Hippocampal formation (tissue), 2 donors: ENCODE results near the gene RAB4A.

ENCODE experiments used
- DNase-seq, 2 donors: peaks; one replicate each; lab custom pipeline; 2025; lab: John Stamatoyannopoulos, UW

Gene RAB4A

DNA sequence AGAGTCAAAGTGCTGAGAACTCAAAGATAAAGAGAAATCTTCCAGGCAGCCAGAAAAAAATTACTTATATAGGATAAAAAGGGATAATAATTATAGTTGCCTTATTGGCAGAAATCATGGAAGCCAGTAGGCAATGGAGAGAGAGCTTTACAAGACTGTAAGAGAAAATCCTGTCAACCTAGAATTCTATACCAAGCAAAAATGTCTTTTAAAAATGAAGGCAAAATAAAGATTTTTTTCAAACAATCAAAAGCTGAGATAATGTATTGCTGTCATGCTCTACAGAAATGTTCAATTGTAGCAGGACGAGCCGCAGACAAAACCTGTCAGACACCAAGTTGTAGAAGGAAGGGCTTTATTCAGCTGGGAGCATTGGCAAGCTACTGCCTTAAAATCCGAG is 26.8 kb upstream of the RAB4A start:
- DNase-seq: no peak

DNA sequence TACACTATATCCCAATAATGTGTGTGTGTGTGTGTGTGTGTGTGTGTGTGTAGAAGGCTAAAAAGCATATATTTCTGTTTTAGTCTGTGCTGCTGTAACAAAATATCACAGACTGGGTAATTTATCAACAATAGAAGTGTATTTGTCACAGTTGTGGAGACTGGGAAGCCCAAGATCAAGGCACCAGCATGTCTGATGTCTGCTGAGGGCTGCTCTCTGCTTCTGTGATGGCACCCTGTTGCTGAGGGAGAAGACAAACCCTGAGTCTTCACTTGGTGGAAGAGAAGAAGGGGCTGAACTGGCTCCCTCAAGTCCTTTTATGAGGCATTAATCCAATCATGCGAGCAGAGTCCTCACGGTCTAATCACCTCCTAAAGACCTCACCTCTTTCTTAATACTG is 23.0 kb upstream of the RAB4A start:
- DNase-seq: no peak

GRCh38 chr1:229248821-229249817 is 21.8 kb upstream of the RAB4A start:
- no peak for DNase-seq

GRCh38 chr1:229249854-229250644 is 20.9 kb upstream of the RAB4A start:
- no peak for DNase-seq

GRCh38 chr1:229251185-229251584 is 19.7 kb upstream of the RAB4A start:
- peak in 1 of 2 donors; percentile 45 for DNase-seq

DNA sequence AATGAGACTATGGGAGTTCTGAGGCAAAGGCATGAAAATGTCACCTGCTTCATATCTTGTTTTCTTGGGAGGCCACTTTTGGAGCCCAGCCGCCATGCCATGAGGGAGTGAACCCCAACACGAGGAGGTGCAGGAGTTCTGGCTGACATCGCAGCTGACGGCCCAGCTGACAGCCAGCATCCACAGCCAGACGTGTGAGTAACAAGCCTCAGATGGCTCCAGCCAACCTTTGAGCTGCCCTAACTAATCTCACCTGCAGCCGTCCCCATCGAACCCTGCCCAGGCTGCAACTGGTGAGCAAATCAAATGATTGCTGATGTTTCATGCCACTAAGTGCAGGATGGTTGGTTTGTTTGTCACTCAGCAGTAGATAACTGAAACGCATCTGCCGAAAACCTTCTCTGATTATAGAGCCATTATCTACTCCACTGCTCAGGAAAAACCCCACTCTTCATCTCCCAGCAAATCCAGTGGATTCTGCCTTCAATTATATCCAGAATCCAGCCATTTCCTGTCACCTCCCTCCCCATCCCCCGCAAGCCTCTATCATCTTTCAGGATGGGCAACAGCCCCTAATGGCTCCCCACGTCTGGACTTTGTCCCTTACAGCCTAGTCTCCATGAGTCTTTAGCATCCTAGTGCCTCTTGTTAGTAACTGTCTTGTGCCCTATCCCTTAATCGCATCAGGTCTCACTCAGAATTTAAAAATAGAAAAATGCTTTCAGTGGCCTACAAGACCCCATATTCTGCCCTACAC is 18.5 kb upstream of the RAB4A start:
- no peak for DNase-seq

DNA sequence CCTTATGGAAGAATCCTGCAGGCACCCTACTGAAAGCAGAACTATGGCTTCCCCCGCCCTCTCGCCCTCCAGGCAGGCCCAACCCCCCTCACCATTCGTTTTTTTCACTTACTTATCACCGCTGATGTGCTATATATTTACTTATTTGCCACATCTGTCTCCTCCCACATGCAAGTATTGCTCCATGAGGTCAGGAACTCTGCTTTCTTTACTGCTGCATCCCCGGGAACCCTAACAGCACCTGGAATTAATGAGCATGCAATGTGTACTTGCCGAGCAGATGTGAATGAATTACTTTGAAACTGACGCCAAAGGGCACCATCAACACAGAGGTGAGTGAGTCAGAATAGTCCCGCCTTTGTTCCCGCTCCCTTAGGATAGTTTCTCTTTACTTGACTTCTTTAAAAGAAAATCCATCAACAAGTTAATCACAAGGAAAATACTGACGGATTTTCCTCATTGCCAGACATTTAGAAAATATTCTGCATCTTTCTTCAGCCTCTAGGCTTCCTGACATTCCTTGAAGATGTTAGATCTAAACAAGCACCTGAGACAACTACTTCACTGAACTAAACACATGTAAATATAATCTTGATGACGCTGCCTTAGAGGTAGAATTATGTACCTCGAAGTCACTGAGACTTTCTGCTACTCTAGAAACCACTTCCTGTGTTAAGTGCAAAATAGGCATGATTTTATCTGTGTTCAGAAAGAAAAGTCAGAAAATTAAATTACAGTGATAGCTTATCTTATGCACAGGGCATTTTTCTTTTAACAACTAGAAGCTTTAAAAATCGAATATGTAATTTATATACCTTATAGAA is 17.5 kb upstream of the RAB4A start:
- no peak for DNase-seq

DNA sequence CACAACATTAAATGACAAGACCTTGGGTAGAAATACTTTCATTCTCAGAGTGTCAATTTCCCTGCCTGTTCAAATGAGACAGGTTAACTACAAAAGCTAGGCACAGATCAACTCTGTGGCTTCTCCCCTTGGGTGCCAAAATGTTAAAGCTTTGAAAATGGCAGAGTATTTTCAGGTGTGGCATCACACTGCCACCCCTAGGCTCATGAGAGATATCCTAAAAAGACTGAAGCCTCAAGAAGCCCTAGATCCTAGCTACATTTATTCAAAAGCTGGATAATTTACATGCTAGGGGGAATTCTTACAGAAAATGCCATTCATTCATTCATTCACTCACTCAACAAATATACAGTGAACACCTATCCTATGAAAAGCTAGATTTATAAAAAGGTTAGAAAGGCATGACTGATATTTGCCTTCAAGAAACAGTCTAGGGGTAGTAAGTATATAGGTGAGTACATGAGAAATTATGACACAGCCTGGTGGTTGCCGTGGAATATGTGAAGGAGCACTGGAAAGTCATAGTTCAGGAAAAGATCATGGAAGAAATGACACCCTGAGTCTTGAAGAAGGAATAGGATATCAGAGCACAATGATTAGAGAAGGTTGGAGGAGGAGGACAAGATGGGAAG is 15.9 kb upstream of the RAB4A start:
- peak in 1 of 2 donors; percentile 72 for DNase-seq

DNA sequence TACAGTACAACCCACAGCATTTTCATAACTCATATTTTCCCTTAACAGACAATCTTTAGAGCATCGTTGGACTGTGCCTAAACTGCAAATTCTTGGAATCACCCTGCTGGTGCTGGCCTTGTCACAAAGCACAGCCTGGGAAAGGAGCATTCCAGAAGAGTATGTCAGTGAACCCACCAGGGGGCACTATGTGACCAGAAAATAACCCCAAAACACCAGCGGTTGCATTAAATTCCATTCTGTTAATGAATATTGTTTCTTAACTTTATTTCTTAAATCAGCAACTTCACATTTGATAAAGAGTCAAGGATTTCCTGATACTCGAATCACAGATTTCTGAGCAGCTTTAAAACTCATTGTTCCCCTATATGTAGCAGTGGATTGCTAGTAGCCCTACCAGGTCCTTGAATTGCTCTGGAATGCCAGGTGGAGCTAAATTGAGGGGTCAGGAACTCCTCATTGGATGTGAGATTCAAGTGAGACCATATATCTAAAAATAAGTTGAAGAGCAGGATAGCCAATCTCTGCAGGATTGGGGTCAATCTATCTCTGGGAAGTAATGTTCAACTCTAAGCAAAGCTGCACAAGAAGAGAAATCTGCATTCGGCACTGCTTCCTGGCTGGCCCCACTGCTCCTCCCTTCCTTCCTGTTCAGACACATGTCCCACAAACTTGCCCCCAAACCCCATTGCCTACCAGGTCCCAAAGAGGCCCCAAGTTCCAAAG is 12.7 kb upstream of the RAB4A start:
- peak; percentile 75 to 90 for DNase-seq

DNA sequence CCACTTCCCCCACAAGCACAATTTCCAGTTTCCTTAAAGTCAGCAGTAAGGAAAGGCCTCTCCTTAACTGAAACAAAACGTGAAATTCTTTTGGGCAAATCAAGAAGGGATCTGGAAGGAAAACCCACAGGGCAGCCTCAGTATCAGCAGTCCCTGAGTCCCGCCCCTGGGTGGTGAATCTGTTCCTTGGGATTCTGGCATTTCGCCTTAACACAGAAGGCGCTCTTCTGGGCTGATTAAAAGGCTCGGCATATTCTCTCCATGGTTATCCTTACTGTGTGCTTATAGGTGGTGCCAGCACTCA is 12.2 kb upstream of the RAB4A start:
- DNase-seq: no peak

DNA sequence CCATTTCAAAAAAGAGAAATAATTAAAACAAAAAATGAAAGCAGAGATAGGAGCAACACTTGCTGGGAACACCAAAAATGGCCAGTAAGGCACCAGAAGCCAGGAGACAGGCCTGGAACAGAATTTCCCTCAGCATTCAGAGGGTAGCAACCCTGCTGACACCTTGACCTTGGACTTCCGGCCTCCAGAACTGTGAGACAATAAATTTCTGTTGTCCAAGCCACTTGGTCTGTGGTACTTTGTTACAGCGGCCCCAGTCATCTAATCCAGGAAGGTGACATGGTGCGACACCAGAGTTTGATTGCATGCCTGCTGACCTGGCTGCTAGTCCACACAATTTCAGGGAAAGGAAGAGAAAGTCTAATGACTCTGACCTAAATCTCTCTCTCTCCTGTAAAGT is 10.6 kb upstream of the RAB4A start:
- no peak for DNase-seq

GRCh38 chr1:229262239-229262638 is 8.7 kb upstream of the RAB4A start:
- DNase-seq: no peak

DNA sequence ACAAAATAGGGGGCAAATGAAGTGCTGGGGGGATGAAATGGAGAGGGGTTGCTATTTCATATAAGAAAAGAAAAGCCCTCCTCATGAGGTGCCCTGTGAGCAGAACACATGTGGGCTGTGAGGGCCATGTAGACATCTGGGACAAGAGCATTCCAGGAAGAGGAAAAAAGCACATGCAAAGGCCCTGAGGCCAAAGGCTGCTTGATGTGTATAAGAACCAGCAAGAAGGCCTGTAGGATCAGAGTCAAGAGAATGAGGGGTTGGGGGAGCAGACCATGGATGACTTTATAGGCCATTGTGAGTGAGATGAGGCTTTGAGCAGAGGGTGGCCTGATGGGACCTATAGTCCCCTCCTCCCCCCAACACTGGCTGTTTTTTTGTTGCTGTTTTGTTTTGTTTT is 7.7 kb upstream of the RAB4A start:
- DNase-seq: no peak

- no peak for DNase-seq
These were observed 6.8 kb upstream of the RAB4A start for GRCh38 chr1:229264068-229264467.

DNA sequence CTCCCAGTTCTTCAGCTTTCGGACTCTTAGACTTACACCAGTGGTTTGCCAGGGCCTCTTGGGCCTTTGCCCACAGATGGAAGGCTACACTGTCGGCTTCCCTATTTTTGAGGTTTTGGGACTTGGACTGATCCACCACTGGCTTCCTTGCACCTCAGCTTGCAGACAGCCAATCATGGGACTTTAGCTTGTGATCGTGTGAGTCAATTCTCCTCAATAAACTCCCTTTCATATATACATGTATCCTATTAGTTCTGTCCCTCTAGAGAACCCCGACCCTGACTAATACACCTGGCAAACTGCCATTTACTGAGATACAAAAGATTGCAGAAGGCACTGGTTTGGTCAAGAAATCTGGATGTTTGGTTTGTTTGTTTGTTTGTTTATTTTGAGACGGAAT is 6.4 kb upstream of the RAB4A start:
- no peak for DNase-seq

DNA sequence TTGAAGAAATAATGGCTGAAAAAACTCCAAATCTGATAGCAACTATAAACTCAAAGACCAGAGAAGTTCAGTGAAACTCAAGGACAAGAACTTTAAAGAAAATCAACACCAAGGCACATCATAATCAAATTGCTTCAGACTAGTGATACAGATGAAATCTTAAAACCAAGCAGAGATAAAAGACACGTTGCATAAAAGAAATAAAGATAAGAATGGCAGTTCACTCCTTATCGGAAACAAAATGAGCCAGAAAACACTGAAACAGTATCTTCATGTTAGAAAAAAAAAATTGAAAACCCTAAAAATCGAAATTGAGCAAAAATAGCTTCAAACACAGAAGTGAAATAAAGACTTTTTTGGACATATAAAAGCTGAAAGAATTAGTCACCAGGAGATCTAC is 4.6 kb upstream of the RAB4A start:
- DNase-seq: no peak

DNA sequence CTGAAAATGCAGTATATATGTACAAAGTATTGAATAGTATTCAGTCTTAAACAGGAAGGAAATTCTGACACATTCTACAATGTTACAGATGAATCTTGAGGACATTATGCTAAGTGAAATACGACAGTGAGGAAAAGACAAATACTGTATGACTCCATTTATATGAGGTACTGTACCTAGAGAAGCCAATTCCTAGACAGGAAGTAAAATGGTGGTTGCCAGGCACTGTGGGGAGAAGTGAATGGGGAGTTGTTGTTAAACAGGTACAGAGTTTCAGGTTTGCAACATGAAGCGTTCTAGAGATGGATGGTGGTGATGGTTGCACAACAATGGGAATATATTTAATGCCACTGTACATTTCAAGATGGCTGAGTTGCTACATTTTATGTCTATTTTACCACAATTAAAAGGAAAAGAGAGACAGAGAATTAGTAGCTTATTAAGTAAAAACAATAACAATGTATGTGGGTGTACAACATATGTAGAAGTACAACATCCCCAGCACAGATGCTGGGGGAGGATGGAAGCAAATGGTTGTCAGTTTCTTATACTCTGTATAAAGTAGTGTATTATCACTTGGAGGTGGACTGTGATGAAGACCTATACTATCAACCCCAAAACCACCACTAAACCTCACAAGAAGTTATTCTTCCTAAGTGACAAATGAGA is 3.9 kb upstream of the RAB4A start:
- no peak for DNase-seq

GRCh38 chr1:229268505-229268904 is 2.4 kb upstream of the RAB4A start:
- DNase-seq: no peak

GRCh38 chr1:229271448-229272159 is 693 bp downstream of the RAB4A start:
- DNase-seq: peak; percentile 43 to 76
